HTERT RPE-1 (cell line): ENCODE measurements around the gene PCBP3.

ENCODE experiments used
- in situ Hi-C: fragments of 300-500 bp; cut with MboI; formaldehyde crosslinking; loops from 4 replicates; pipeline ENCODE4 v1.14.3; 2020; ENCODE audit warnings: low sequenced_read_pairs

PCBP3 gene

DNA sequence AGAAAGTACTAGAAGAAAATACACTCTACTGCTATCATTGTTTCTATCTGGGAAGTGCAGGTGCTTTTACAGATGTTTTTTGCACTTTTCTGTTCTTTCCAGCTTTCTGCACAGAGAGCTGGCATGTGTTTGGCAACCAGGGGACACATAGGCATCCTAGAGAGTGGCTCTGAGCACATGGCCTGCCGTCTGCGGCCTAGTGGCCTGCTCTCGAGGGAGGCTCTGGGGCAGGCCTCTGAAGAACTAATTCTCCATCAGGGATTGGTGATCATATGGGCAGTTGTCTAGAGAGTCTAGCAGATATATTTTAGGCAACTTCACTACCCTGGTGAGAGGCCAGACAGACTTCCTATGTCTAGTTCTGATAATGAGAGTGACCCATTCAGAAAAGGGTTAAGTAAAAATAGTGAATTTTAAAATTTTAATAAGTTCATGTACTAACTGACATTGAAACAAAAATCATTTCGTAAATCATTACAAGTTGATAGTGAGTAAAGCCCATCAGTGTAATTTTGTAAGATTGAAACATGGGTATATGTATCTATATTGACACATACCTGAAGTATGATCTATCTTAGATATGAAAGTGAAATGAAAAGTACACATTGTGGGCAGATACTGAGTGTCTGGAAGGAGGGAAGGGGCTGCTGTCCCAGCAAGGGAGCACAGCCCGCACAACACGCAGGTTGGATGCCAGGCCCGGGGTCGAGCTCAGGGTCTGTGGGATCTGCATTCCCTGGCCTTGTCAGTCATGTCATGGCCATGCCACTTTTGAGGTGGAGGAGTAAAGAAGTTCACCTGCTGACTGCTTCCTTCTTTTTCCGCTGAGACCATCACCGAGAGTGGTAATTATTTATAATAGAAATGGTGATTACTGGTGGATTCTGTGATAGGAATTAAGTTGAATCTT lies 79.8 kb downstream of the PCBP3 start:
- in situ Hi-C loops: no loop called here

DNA sequence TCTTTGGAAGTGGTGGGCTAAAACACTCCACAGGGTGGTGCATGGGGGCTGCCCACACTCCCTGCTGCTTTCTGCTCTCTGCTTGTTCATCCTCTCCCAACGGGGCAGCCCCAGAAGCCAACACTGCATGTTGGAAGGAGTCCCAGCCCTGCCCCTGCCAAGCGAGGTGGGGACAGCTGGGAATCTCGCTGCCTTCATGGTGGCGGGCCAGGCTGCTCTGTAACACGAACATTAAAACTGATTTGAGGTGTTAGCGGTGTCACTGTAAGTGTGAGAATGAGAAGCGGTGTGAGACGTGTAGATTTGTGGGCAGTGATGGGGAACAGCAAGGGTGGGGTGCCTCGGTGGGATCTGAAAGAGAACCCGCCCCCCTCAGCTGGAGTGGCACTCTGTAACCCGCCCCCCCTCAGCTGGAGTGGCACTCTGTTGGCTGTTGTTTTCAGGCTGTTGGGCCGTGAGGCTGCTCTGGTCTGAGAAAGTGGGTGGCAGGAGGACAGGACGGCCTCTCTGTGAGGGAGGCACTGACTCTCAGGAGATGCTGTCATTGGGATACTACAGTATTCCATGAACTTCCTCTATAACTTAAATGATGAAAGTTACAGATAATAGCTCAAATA lies 80.9 kb downstream of the PCBP3 start:
- in situ Hi-C loops: no loop called here

DNA sequence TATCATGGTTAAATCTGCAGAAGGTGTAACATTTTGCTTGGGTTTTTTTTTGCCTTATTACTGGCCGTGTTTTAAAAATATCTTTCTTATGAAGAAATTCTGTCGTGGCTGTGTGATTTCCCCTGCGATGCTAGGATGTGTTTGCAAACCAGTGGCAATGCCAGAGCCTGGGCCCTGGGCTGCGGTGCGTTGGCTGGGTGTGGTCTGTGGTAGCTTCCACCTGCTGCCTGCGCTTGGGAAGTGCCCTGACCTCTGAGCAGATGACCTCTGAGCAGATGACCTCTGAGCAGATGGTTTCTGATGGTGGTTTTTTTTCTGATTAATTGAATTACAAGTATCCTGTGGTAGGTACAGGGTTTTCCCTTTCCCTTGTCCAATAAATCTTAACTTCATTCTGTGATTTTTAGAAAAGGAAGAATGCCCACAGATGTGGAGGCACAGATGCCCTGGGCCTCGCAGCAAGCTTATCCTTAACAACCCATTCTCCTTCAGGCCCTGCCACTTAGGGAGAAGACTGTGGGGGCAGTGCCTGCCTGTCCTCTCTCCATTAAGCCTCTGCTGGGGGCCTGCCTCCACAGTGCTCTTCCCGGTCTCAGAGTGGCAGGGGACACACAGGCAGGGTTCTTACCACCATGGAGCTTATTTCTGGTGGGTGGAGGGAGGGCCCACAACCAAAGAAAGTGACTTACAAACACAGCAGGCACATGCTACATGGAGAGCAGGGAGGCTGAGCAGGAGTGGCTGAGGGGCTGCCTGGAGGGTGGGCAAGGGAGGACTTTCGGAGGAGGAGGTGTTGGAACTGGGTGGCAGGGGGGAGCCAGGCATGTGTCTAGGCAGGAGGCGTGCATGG lies 81.7 kb downstream of the PCBP3 start:
- in situ Hi-C loops: no loop called here

GRCh38 chr21:45725844-45726200 lies 82.3 kb downstream of the PCBP3 start:
- in situ Hi-C loops: no loop called here

DNA sequence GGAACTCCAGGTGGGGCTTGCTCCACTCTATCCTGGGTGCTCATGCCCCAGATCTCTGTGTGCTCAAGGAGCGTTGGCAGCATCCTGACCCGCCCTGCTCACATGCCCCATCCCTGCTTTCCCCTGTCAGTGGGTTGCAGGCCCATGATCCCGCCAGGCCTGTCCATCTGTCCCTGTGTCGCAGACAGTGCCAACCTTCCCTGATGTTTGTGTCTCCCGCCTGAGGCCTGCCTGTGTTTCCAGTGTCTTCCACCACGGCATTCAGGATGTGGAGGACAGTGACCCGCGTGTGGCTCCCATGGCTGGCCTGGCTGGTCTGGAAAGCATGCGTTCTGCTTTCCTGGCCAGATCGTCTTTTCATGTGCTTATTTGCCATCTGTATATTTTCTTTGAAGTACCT lies 82.9 kb downstream of the PCBP3 start:
- in situ Hi-C loops: no loop called here

GRCh38 chr21:45727390-45727789 lies 83.9 kb downstream of the PCBP3 start:
- in situ Hi-C loops: no loop called here

DNA sequence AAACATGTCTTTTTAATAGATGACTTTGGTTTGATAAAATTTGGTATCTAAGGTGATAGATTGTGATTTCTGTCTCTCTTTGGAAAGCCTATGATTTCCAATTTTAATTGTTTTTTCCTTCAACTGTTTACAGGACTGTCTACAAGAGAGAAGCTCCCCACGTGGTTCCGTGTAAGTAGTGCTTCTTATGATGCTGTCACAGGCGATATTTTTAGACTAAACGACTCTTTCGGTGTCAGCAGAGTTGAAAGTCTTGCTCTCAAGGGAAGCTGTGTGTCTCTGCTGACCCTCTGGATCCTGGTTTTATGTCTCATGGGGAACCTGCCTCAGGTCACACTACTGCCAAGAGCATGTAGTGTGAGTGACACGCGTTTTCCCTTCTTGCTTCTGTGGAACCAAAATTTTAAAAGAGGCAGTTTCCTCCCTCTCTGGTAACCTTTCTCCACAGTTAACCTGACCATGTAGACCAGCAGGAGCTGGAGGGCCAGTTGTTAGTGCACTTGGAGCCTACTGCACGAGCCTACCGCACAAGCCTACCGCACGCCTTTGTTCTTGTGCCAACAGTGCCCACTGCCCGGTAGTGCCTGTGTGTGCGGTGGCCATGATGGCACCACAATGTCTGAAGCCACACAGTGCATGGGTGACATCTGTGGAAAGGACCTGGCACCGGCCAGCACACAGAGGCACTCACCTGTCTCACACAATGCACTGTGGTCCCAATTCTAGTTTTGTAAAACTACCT lies 91.9 kb downstream of the PCBP3 start:
- in situ Hi-C loops: no loop called here

- in situ Hi-C loops: no loop called here
These were observed 92.6 kb downstream of the PCBP3 start for GRCh38 chr21:45736042-45736689.

GRCh38 chr21:45736690-45737484 lies 93.4 kb downstream of the PCBP3 start:
- in situ Hi-C loops: no loop called here

GRCh38 chr21:45737485-45738166 lies 94.1 kb downstream of the PCBP3 start:
- in situ Hi-C loops: no loop called here

- in situ Hi-C loops: no loop called here
These were observed 95.9 kb downstream of the PCBP3 start for GRCh38 chr21:45739218-45740087.

DNA sequence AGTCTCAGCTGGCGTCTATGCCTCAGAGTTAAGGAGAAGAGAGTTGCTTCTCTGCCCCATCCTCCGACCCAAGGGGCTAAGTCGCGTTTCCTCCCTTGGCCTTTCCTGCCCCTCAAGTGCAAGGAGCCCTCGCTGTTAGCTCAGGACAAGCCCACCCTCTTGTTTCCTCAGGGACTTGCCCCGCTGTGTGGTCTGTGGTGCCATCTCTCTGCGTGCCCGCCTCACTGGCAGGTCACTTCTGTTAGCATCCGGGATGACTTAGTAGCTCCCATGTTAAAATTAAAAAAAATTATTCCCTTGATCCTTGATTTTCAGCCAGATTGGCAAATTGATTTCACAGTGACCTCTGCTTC lies 96.5 kb downstream of the PCBP3 start:
- in situ Hi-C loops: no loop called here

- in situ Hi-C loops: no loop called here
These were observed 97.2 kb downstream of the PCBP3 start for GRCh38 chr21:45740491-45741357.

GRCh38 chr21:45741691-45742090 lies 98.2 kb downstream of the PCBP3 start:
- in situ Hi-C loops: no loop called here

- in situ Hi-C loops: no loop called here
These were observed 98.7 kb downstream of the PCBP3 start for GRCh38 chr21:45742247-45742646.

- in situ Hi-C loops: no loop called here
These were observed 101.7 kb downstream of the PCBP3 start for GRCh38 chr21:45745256-45745655.

DNA sequence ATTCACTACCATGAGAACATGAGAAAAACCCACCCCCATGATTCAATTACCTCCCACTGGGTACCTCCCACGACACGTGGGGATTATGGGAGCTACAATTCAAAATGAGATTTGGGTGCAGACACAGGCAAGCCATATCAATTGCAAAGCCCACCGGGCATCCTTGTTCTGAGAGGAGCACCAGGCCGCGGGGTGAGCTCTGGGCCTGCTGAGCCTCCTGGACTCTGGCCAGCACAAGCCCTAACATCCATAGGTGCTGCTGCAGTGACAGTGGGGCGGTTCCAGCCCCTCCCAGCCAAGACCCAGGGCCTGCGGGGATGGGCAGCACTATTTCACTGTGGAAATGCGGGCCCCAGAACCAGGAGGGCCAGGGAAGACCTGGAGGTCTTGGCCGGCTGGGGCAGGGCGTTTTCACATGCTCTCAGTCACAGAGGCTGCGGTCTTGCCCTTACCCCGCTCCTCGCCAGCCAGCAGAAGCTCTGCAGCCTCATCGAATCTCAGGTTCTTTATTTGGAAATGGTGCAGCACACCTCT lies 103.8 kb downstream of the PCBP3 start:
- in situ Hi-C loops: no loop called here
